GM23248 (cell line): ENCODE data around the gene TPK1. TPM values are rescaled to one million over a fixed set of nuclear protein-coding genes. Genes with fewer than 3 reads are reported as not detected.

Source experiments
- DNase-seq: peaks from one replicate; pipeline ENCODE4 v3.0.0-alpha.2; 2015
- H2AFZ ChIP-seq: fragments of 200-600 bp; sonication (generic); 2 replicates; pipeline ENCODE4 v1.6.1; 2016; ENCODE audit warnings: antibody characterized with exemption
- H3F3A ChIP-seq: fragments of 200-600 bp; sonication (generic); 2 replicates; pipeline ENCODE4 v1.6.1; 2016; ENCODE audit warnings: mild to moderate bottlenecking, antibody characterized with exemption, mixed run types; ENCODE audit not compliant: insufficient read depth
- H3K27ac ChIP-seq: fragments of 200-600 bp; sonication (generic); 2 replicates; pipeline ENCODE4 v1.5.1; 2016; ENCODE audit warnings: mild to moderate bottlenecking
- H3K27me3 ChIP-seq: fragments of 200-600 bp; sonication (generic); replicated peaks from 2 replicates; pipeline ENCODE4 v1.6.1; 2016; ENCODE audit warnings: mild to moderate bottlenecking; ENCODE audit not compliant: insufficient read depth
- H3K36me3 ChIP-seq: fragments of 200-600 bp; sonication (generic); 2 replicates; pipeline ENCODE4 v1.6.1; 2016; ENCODE audit warnings: low read depth, mild to moderate bottlenecking
- H3K4me1 ChIP-seq: fragments of 200-600 bp; sonication (generic); 2 replicates; pipeline ENCODE4 v1.6.1; 2016; ENCODE audit warnings: mild to moderate bottlenecking; ENCODE audit not compliant: insufficient read depth
- H3K4me2 ChIP-seq: fragments of 200-600 bp; sonication (generic); one replicate; pipeline ENCODE4 v1.6.1; 2016; ENCODE audit warnings: mild to moderate bottlenecking; ENCODE audit not compliant: unreplicated experiment
- H3K4me3 ChIP-seq: fragments of 200-600 bp; sonication (generic); 2 replicates; pipeline ENCODE4 v1.5.1; 2016; ENCODE audit warnings: mild to moderate bottlenecking
- H3K79me2 ChIP-seq: fragments of 200-600 bp; sonication (generic); 2 replicates; pipeline ENCODE4 v1.6.1; 2016; ENCODE audit warnings: mild to moderate bottlenecking; ENCODE audit not compliant: insufficient read depth
- H3K9ac ChIP-seq: fragments of 200-600 bp; sonication (generic); 2 replicates; pipeline ENCODE4 v1.6.1; 2016; ENCODE audit warnings: mild to moderate bottlenecking
- H3K9me2 ChIP-seq: fragments of 200-600 bp; sonication (generic); 2 replicates; pipeline ENCODE4 v1.6.1; 2016; ENCODE audit warnings: mixed run types, mild to moderate bottlenecking, moderate library complexity; ENCODE audit not compliant: insufficient read depth
- H3K9me3 ChIP-seq: fragments of 200-600 bp; sonication (generic); one replicate; pipeline ENCODE4 v1.6.1; 2017; ENCODE audit warnings: low read depth
- H4K20me1 ChIP-seq: fragments of 200-600 bp; sonication (generic); 2 replicates; pipeline ENCODE4 v1.6.0; 2016; ENCODE audit not compliant: insufficient read depth
- EZH2 ChIP-seq: fragments of 200-600 bp; sonication (generic); IDR thresholded peaks from 2 replicates; pipeline ENCODE4 v1.6.1; 2018; ENCODE audit warnings: antibody characterized with exemption, mild to moderate bottlenecking; ENCODE audit not compliant: insufficient read depth, poor library complexity, severe bottlenecking
- EZH2phosphoT487 ChIP-seq: fragments of 200-600 bp; sonication (generic); IDR thresholded peaks from 2 replicates; pipeline ENCODE4 v1.6.1; 2018; ENCODE audit warnings: antibody characterized with exemption, moderate library complexity, mild to moderate bottlenecking, low read depth; ENCODE audit not compliant: insufficient read depth
- WGBS, 2 experiments: methylation state at CpG; one replicate each; pipeline ENCODE4 v1.1.6; 2015 to 2017; ENCODE audit warnings: low lambda C conversion rate in 2 of 2, low coverage in 1 of 2; ENCODE audit errors: missing lambda C conversion rate in 2 of 2; 5-methylcytosine and 5-hydroxymethylcytosine counted together
- in situ Hi-C: fragments of 300-500 bp; cut with MboI; formaldehyde crosslinking; loops from 2 replicates; pipeline ENCODE4 v1.15.0; 2020
- polyA plus RNA-seq: library from polyadenylated mRNA; unstranded; fragments of >200 nt; fragmentation: Nextera tagmentation; extraction: Ambion mirVana; gene quantifications from 2 replicates; pipeline ENCODE4 v1.2.1, GENCODE V29; 2016
- total RNA-seq: library from RNA; depleted of rRNA; stranded (reverse); fragments of >200 nt; shearing (Covaris generic); gene quantifications from 2 replicates; pipeline ENCODE4 v1.2.3, GENCODE V29; 2014

TPK1 gene
- total and polyA plus RNA-seq, 2 experiments from 2014 or later = 2.9 to 3.7 TPM

- H3K79me2 ChIP-seq = no peaks in the 10 kb centered on the region
- 0 out of 2 replicates have a peak, but pooled peaks cover 1% of the 10 kb centered on the region for H3F3A ChIP-seq
- in situ Hi-C loops = no loop called here
Measured at GRCh38 chr7:144821067-144821466, 14.8 kb downstream of the TPK1 start.

GRCh38 chr7:144820552-144820951 lies 15.3 kb downstream of the TPK1 start:
- in situ Hi-C loops = no loop called here
- Histone ChIP-seq H3K9me2 (no peaks in the 10 kb centered on the region), H3K9ac (no peak overlapping the region), H3F3A (no peaks in the 10 kb centered on the region), H3K4me1 (peaks cover 9% of the 10 kb centered on the region), H3K27ac (no peak overlapping the region), H3K4me2 (no peak overlapping the region), H2AFZ (no peak overlapping the region), H3K36me3 (no peaks in the 10 kb centered on the region), H3K4me3 (no peak overlapping the region), H3K79me2 (no peaks in the 10 kb centered on the region), H4K20me1 (no peaks in the 10 kb centered on the region), H3K9me3 (no peaks in the 10 kb centered on the region), H3K27me3 (no peaks in the 10 kb centered on the region)
- no peak for DNase-seq
- TF ChIP-seq EZH2 (no peak), EZH2phosphoT487 (no peak)

More at GRCh38 chr7:144821067-144821466, 14.8 kb downstream of the TPK1 start:
- DNase-seq = no peak
- Histone ChIP-seq H3K9me2 (no peaks in the 10 kb centered on the region), H3K4me1 (peaks cover 11% of the 10 kb centered on the region), H3K4me3 (no peak overlapping the region), H3K4me2 (no peak overlapping the region), H3K9ac (no peak overlapping the region), H3K9me3 (no peaks in the 10 kb centered on the region), H3K36me3 (no peaks in the 10 kb centered on the region), H4K20me1 (no peaks in the 10 kb centered on the region), H3K27me3 (no peaks in the 10 kb centered on the region), H3K27ac (no peak overlapping the region), H2AFZ (no peak overlapping the region)
- TF ChIP-seq EZH2phosphoT487 (no peak), EZH2 (no peak)
- WGBS, 2 experiments = 69% methylated on average over 4 of the region's 4 CpGs

GRCh38 chr7:144819566-144819965 lies 16.3 kb downstream of the TPK1 start:
- DNase-seq = no peak
- no peaks in the 10 kb centered on the region for H4K20me1 ChIP-seq
- in situ Hi-C loops = no loop called here
- H3K9ac ChIP-seq = no peak overlapping the region
- no peak overlapping the region for H3K4me3 ChIP-seq
- no peaks in the 10 kb centered on the region for H3K9me2 ChIP-seq
- no peaks in the 10 kb centered on the region for H3K27me3 ChIP-seq
- no peak for TF ChIP-seq EZH2phosphoT487
- H3K4me1 ChIP-seq = peaks cover 6% of the 10 kb centered on the region
- no peak overlapping the region for H3K27ac ChIP-seq
- no peak overlapping the region for H3K4me2 ChIP-seq
- no peak overlapping the region for H2AFZ ChIP-seq
- no peaks in the 10 kb centered on the region for H3K9me3 ChIP-seq
- H3K36me3 ChIP-seq = no peaks in the 10 kb centered on the region
- no peaks in the 10 kb centered on the region for H3K79me2 ChIP-seq
- 43 to 56% methylated on average over 1 of the region's 1 CpG for WGBS, 2 experiments
- H3F3A ChIP-seq = no peaks in the 10 kb centered on the region

GRCh38 chr7:144818511-144818910 lies 17.3 kb downstream of the TPK1 start:
- TF ChIP-seq EZH2 (no peak), EZH2phosphoT487 (no peak)

GRCh38 chr7:144817001-144817400 lies 18.9 kb downstream of the TPK1 start:
- WGBS, 2 experiments = 46 to 58% methylated on average over 3 of the region's 3 CpGs
- Histone ChIP-seq H3K9me3 (no peaks in the 10 kb centered on the region), H3K79me2 (no peaks in the 10 kb centered on the region), H3F3A (no peaks in the 10 kb centered on the region), H3K4me3 (no peak overlapping the region), H4K20me1 (no peaks in the 10 kb centered on the region), H3K27ac (no peak overlapping the region), H3K9ac (no peak overlapping the region), H3K9me2 (no peaks in the 10 kb centered on the region), H2AFZ (no peak overlapping the region), H3K27me3 (no peaks in the 10 kb centered on the region), H3K36me3 (no peaks in the 10 kb centered on the region), H3K4me1 (no peaks in the 10 kb centered on the region), H3K4me2 (no peak overlapping the region)
- no peak for DNase-seq
- TF ChIP-seq EZH2phosphoT487 (no peak), EZH2 (no peak)
- in situ Hi-C loops = no loop called here

More at GRCh38 chr7:144818511-144818910, 17.3 kb downstream of the TPK1 start:
- no peak overlapping the region for H2AFZ ChIP-seq
- H3K9ac ChIP-seq = no peak overlapping the region
- no peaks in the 10 kb centered on the region for H3K4me1 ChIP-seq
- no peaks in the 10 kb centered on the region for H3K9me2 ChIP-seq
- H3K36me3 ChIP-seq = no peaks in the 10 kb centered on the region
- no peaks in the 10 kb centered on the region for H4K20me1 ChIP-seq
- DNase-seq = no peak
- no peak overlapping the region for H3K27ac ChIP-seq
- H3K4me2 ChIP-seq = no peak overlapping the region
- H3K27me3 ChIP-seq = no peaks in the 10 kb centered on the region
- H3K9me3 ChIP-seq = no peaks in the 10 kb centered on the region
- no peaks in the 10 kb centered on the region for H3K79me2 ChIP-seq
- H3F3A ChIP-seq = no peaks in the 10 kb centered on the region
- in situ Hi-C loops = no loop called here
- 64 to 67% methylated on average over 4 of the region's 4 CpGs for WGBS, 2 experiments
- no peak overlapping the region for H3K4me3 ChIP-seq
